Lower leg skin (tissue), 4 donors: ENCODE data around the gene UBE2F. TPM values are rescaled to one million over a fixed set of nuclear protein-coding genes. Genes with fewer than 3 reads are reported as not detected.
A peak's percentile ranks its signal among the peaks of the same experiment; 100 is the strongest.
"Not testable (repeated sequence)": the region's sequence is repeated elsewhere in the genome, so short reads cannot be mapped to it uniquely, and the experiment has no call there.

Source experiments
- DNase-seq, 2 donors: peaks; one replicate each; pipeline ENCODE4 v3.0.0-alpha.2; 2019; ENCODE audit warnings: low spot score in 2 of 2
- H3K4me3 ChIP-seq: fragments of 200-600 bp; sonication (generic); 2 replicates; pipeline ENCODE4 v1.5.1; 2017; ENCODE audit warnings: mild to moderate bottlenecking, low read depth; ENCODE audit not compliant: poor library complexity, severe bottlenecking
- POLR2A ChIP-seq, 2 donors: fragments of 450-650 bp; IDR thresholded peaks; one replicate each; pipeline ENCODE4 v1.6.1; 2016 to 2017; ENCODE audit warnings: antibody characterized with exemption in 2 of 2, mild to moderate bottlenecking in 1 of 2, moderate library complexity in 1 of 2
- WGBS, 2 donors: methylation state at CpG; one replicate each; pipeline ENCODE4 v1.1.5; 2018; 5-methylcytosine and 5-hydroxymethylcytosine counted together
- intact Hi-C: fragments of 100-400 bp; cut with DNase I; formaldehyde crosslinking; loops from one replicate; pipeline ENCODE4 v1.15.0; 2023; ENCODE audit warnings: low total_unique reads
- total RNA-seq, 4 donors: library from RNA; depleted of rRNA; stranded (reverse); fragments of >200 nt; gene quantifications; one replicate each; pipeline ENCODE4 v1.1.0, GENCODE V29; 2016
- TF ChIP-seq, protein P1 (sequence below), 3 donors: fragments of 450-650 bp; IDR thresholded peaks; one replicate each; pipeline ENCODE4 v1.5.1; 2016; ENCODE audit warnings: antibody characterized with exemption in 3 of 3, mild to moderate bottlenecking in 3 of 3, moderate library complexity in 2 of 3

Gene UBE2F
- total RNA-seq, 4 donors from 2014 or later: 32.8 to 46.9 (median 33.3) TPM

- TF ChIP-seq, protein P1, sequence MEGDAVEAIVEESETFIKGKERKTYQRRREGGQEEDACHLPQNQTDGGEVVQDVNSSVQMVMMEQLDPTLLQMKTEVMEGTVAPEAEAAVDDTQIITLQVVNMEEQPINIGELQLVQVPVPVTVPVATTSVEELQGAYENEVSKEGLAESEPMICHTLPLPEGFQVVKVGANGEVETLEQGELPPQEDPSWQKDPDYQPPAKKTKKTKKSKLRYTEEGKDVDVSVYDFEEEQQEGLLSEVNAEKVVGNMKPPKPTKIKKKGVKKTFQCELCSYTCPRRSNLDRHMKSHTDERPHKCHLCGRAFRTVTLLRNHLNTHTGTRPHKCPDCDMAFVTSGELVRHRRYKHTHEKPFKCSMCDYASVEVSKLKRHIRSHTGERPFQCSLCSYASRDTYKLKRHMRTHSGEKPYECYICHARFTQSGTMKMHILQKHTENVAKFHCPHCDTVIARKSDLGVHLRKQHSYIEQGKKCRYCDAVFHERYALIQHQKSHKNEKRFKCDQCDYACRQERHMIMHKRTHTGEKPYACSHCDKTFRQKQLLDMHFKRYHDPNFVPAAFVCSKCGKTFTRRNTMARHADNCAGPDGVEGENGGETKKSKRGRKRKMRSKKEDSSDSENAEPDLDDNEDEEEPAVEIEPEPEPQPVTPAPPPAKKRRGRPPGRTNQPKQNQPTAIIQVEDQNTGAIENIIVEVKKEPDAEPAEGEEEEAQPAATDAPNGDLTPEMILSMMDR (IDR thresholded peaks at IDR 0.05): no peak
- TF ChIP-seq POLR2A (IDR thresholded peaks at IDR 0.05): no peak
- no peak for DNase-seq
- no peak overlapping the region for H3K4me3 ChIP-seq
- WGBS, 2 donors: 82 to 88% methylated on average over 3 of the region's 3 CpGs
- intact Hi-C loops: no loop called here
Measured at GRCh38 chr2:237951878-237952277, 14.9 kb upstream of the UBE2F start.

GRCh38 chr2:237952851-237953250 lies 14.0 kb upstream of the UBE2F start:
- WGBS, 2 donors: 67 to 77% methylated on average over 2 of the region's 2 CpGs
- intact Hi-C loops: no loop called here
- no peak overlapping the region for H3K4me3 ChIP-seq
- TF ChIP-seq POLR2A (IDR thresholded peaks at IDR 0.05): no peak
- TF ChIP-seq, protein P1 (IDR thresholded peaks at IDR 0.05): no peak
- DNase-seq: no peak

DNA sequence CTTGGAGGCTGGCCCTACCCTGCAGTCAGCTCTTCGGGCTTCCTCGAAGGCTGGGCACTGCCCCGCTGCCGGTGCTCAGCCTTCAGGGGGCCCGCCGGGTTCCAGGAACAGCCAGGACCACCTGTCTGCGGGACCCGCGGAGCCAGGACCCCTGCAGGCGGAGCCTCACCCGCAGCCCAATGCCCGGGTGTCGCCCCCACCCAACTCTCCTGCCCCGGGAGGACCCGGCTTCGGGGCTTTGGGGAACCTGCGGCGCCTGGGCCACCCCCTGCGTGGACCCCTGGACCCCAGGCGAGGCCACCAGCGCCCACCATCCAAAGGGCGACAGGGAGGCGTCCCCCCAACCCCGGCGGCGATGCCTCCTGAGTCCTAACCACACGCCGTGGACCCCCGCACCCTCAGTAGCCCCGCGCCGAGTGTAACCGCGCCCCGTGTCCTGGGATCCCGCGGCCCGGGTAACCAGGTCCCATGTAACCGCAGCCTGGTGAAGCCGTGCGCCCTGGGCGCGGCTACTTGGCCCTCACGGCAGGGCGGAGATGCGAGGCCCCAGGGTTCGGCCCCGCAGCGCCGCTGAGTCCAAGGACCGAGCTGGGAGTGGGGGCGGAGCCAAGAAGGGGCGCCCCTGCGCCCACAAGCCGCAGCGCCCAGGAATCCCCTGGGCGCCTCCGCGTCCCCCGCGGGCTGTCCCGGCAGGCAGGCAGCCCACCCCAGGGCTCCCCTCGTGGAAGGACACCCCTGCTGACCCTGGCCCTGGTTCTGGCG lies 11.0 kb upstream of the UBE2F start:
- no peak for DNase-seq
- WGBS, 2 donors: 7 to 15% methylated on average over 35 to 40 of the region's 64 CpGs
- intact Hi-C loops: no loop called here
- H3K4me3 ChIP-seq: no peak overlapping the region
- TF ChIP-seq, protein P1 (IDR thresholded peaks at IDR 0.05): no peak
- TF ChIP-seq POLR2A (IDR thresholded peaks at IDR 0.05): no peak

GRCh38 chr2:237956402-237956736 lies 10.4 kb upstream of the UBE2F start:
- no peak for DNase-seq
- WGBS, 2 donors: 23 to 43% methylated on average over 10 to 16 of the region's 23 CpGs
- H3K4me3 ChIP-seq: no peak overlapping the region
- intact Hi-C loops: no loop called here
- TF ChIP-seq POLR2A (IDR thresholded peaks at IDR 0.05): no peak

- no peak overlapping the region for H3K4me3 ChIP-seq
- 91 to 96% methylated on average over 5 of the region's 5 CpGs for WGBS, 2 donors
- TF ChIP-seq, protein P1 (IDR thresholded peaks at IDR 0.05): peak in 1 of 3 donors; percentile 55
- no peak for TF ChIP-seq POLR2A (IDR thresholded peaks at IDR 0.05)
- intact Hi-C loops: no loop called here
- DNase-seq: no peak
Measured at GRCh38 chr2:237961637-237962036, 5.2 kb upstream of the UBE2F start.

DNA sequence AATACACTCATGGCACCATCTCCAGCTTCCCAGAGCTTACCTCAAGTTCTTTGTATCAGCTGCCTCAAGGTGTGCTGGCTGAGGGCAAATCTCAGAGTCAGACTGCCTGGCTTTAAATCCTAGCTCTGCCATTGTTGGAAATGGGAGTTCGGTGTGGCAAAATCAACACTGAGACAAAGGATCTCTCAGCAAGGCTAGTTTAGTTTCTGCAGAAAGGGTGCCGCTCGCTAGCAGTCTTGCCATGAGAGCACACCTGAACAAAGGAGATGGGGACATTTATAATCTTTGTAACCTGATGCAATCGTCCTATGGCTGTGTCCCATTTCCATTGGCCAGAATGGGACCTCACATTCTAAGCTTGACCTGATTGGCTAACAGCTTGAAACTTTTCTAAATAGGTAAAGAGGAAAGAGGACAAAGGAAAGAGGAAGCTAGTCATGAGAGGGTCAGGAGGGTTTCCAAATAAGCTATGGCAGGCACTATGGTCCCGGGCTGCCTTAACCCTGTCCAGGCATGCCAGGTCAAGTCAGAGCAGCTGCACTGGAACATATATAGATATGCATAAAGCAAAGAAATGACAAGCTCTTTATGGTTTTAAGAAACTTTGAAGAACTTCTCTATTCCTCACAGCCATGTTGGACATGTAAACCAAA lies 4.3 kb upstream of the UBE2F start:
- DNase-seq: no peak
- intact Hi-C loops: no loop called here
- H3K4me3 ChIP-seq: no peak overlapping the region
- TF ChIP-seq, protein P1 (IDR thresholded peaks at IDR 0.05): no peak
- TF ChIP-seq POLR2A (IDR thresholded peaks at IDR 0.05): no peak
- WGBS, 2 donors: 77% methylated on average over 5 of the region's 5 CpGs

DNA sequence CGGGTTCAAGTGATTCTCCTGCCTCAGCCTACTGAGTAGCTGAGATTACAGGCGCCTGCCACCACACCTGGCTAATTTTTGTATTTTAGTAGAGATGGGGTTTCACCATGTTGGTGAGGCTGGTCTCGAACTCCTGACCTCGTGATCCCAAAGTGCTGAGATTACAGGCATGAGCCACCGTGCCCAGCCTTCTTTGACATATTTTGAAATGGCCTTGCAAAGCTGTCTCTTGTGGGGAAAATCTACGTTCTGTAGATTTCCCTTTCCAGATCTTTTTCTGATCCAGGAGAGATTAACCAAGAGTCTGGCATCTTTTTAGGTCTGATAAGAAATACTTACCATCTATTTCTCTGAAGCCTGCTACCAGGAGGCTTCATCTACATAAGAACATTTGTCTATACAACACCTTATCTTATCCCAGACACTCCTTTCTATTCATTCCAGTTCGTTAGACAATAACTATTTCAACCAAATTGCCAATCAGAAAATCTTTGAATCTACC lies 3.3 kb upstream of the UBE2F start:
- intact Hi-C loops, H3K4me3 ChIP-seq, DNase-seq: not testable (repeated sequence)
- 77 to 88% methylated on average over 7 of the region's 7 CpGs for WGBS, 2 donors
